ENCODE results near the gene N4BP2L1. TPM values are rescaled to one million over a fixed set of nuclear protein-coding genes. Genes with fewer than 3 reads are reported as not detected.

The N4BP2L1 gene
- total RNA-seq, 2 experiments from 2014 or later: 7.9 to 14.6 TPM

GRCh38 chr13:32468502-32469142 lies 40.7 kb upstream of the N4BP2L1 start:
- TF ChIP-seq EZH2phosphoT487 (IDR thresholded peaks at IDR 0.05; ENCODE audit: borderline replicate concordance, low read depth, low read length) (no peak), CTCF (conservative IDR thresholded peaks at IDR 0.05; ENCODE audit: low read length) (no peak)
- DNase-seq (ENCODE audit: low spot score): no peak
- CTCF ChIA-PET (ENCODE audit: unreplicated experiment): no interaction called here
- H3K27ac ChIP-seq (ENCODE audit: low read depth, low read length, poor library complexity, severe bottlenecking): no peak overlapping the region
- no peaks in the 10 kb centered on the region for H3K36me3 ChIP-seq (ENCODE audit: insufficient read depth, low read length)
- H3K4me2 ChIP-seq (ENCODE audit: low read length): no peak overlapping the region
- POLR2A ChIA-PET: interaction anchor here (0.5 kb wide), 1 partner anchor 27 kb away, joined by 3 read pairs; no protein-coding TSS in a partner anchor
- BruUV-seq (replicated peaks): no TSS peak
- H4K20me1 ChIP-seq (ENCODE audit: insufficient read depth, low read length): no peaks in the 10 kb centered on the region
- H3K4me3 ChIP-seq (ENCODE audit: low read depth, low read length, poor library complexity, severe bottlenecking): no peak overlapping the region
- H3K4me1 ChIP-seq (ENCODE audit: insufficient read depth, low read length, poor library complexity, severe bottlenecking): no peaks in the 10 kb centered on the region
- H3K9me2 ChIP-seq (ENCODE audit: insufficient read depth, low read length): no peaks in the 10 kb centered on the region
- intact Hi-C loops (cut with micrococcal nuclease; ENCODE audit: unreplicated experiment): no loop called here
- H2AFZ ChIP-seq (ENCODE audit: low read length): no peak overlapping the region
- H3K9me3 ChIP-seq (ENCODE audit: low read length): no peaks in the 10 kb centered on the region
- H3K79me2 ChIP-seq (ENCODE audit: insufficient read depth, low read depth, low read length): no peaks in the 10 kb centered on the region

GRCh38 chr13:32456591-32456990 lies 28.7 kb upstream of the N4BP2L1 start:
- POLR2A ChIA-PET: no interaction called here
- intact Hi-C loops (cut with micrococcal nuclease; ENCODE audit: unreplicated experiment): no loop called here
- Histone ChIP-seq H3K36me3 (ENCODE audit: insufficient read depth, low read length) (no peaks in the 10 kb centered on the region), H3K9me3 (ENCODE audit: low read length) (no peaks in the 10 kb centered on the region), H3K9me2 (ENCODE audit: insufficient read depth, low read length) (no peaks in the 10 kb centered on the region), H2AFZ (ENCODE audit: low read length) (no peak overlapping the region), H4K20me1 (ENCODE audit: insufficient read depth, low read length) (no peaks in the 10 kb centered on the region), H3K4me2 (ENCODE audit: low read length) (no peak overlapping the region), H3K79me2 (ENCODE audit: insufficient read depth, low read depth, low read length) (no peaks in the 10 kb centered on the region), H3K4me1 (ENCODE audit: insufficient read depth, low read length, poor library complexity, severe bottlenecking) (no peaks in the 10 kb centered on the region), H3K27ac (ENCODE audit: low read depth, low read length, poor library complexity, severe bottlenecking) (no peak overlapping the region), H3K4me3 (ENCODE audit: low read depth, low read length, poor library complexity, severe bottlenecking) (no peak overlapping the region)
- BruUV-seq (replicated peaks): no TSS peak
- CTCF ChIA-PET (ENCODE audit: unreplicated experiment): no interaction called here
- TF ChIP-seq CTCF (conservative IDR thresholded peaks at IDR 0.05; ENCODE audit: low read length): no peak
- DNase-seq (ENCODE audit: low spot score): no peak

- no TSS peak for BruUV-seq (replicated peaks)
- ChIA-PET CTCF (ENCODE audit: unreplicated experiment) (no interaction called here), POLR2A (no interaction called here)
- TF ChIP-seq CTCF (conservative IDR thresholded peaks at IDR 0.05; ENCODE audit: low read length): no peak
- TF ChIP-seq EZH2phosphoT487 (IDR thresholded peaks at IDR 0.05; ENCODE audit: borderline replicate concordance, low read depth, low read length): no peak
- Histone ChIP-seq H3K9me2 (ENCODE audit: insufficient read depth, low read length) (no peaks in the 10 kb centered on the region), H3K4me1 (ENCODE audit: insufficient read depth, low read length, poor library complexity, severe bottlenecking) (no peaks in the 10 kb centered on the region), H3K27ac (ENCODE audit: low read depth, low read length, poor library complexity, severe bottlenecking) (no peak overlapping the region), H3K36me3 (ENCODE audit: insufficient read depth, low read length) (no peaks in the 10 kb centered on the region), H3K4me2 (ENCODE audit: low read length) (no peak overlapping the region), H4K20me1 (ENCODE audit: insufficient read depth, low read length) (no peaks in the 10 kb centered on the region), H3K4me3 (ENCODE audit: low read depth, low read length, poor library complexity, severe bottlenecking) (no peak overlapping the region), H3K79me2 (ENCODE audit: insufficient read depth, low read depth, low read length) (no peaks in the 10 kb centered on the region), H2AFZ (ENCODE audit: low read length) (no peak overlapping the region), H3K9me3 (ENCODE audit: low read length) (no peaks in the 10 kb centered on the region)
- DNase-seq (ENCODE audit: low spot score): no peak
- intact Hi-C loops (cut with micrococcal nuclease; ENCODE audit: unreplicated experiment): no loop called here
Observed at GRCh38 chr13:32455594-32455903, 27.6 kb upstream of the N4BP2L1 start.

All from OCI-LY7 (cell line).